GM18511 (cell line): ENCODE results near the gene MPV17.
"Not testable (repeated sequence)": the region's sequence is repeated elsewhere in the genome, so short reads cannot be mapped to it uniquely, and the experiment has no call there.

Experiments
- ATAC-seq: cut with Tn5 transposase; IDR thresholded peaks from one replicate; pipeline ENCODE4 v1.9.1; 2021; ENCODE audit warnings: mild to moderate bottlenecking, moderate library complexity; ENCODE audit not compliant: unreplicated experiment

MPV17 gene

DNA sequence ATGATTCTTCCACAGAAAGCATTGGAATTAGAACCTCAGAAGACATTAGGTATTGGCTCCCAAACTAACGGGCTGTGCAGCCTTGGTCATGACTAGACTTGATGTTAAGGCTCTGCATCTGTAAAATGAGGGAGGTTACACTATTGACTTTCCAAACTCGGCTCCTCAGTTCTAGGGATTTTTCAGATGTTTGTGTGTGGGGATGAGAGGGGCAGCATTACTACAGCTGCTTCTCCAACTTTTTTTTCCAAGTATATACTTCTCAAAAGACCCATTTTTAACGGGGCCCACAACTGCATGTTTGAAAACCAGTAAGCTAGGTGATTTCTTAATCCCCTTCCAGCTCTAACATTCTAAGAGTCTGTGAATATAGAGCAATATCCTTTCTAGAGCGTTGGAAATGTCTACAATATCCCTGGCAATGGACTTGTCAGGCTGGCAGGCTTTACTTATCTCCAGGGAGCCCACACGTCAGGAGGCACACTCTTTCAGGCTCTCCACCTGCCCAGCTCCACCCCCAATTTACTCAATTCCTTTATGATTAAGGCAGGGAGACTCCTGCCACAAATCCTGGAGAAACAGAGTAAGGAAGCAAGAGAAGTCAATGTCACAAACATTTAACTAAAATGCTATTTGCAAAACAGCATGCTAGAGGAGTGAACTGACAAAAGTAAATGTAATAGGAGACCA is 844 bp upstream of the MPV17 start:
- peak; percentile 4 for ATAC-seq

DNA sequence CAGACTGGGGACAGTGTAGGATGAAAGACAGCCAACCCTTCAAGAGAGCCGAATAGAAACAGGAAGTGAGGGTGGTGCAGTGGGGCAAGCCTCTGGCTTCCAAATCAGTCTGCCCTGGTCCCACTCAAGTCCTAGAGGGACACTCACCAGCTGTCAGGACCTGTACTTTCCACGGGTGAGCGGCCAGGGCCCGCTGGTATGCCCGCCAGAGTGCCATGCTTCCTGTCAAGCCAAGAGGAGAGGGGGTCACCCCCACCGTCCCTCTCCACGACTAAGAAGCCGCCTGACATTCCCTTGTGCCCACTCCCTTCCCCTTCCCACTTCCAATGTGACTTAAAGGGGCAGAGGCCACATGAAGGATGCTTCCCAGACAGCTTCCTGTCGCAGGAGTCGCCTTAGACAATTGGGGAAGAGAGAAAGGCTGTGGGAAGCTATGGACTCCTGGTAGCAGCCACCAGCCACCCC is 564 bp downstream of the MPV17 start:
- ATAC-seq, result no peak

DNA sequence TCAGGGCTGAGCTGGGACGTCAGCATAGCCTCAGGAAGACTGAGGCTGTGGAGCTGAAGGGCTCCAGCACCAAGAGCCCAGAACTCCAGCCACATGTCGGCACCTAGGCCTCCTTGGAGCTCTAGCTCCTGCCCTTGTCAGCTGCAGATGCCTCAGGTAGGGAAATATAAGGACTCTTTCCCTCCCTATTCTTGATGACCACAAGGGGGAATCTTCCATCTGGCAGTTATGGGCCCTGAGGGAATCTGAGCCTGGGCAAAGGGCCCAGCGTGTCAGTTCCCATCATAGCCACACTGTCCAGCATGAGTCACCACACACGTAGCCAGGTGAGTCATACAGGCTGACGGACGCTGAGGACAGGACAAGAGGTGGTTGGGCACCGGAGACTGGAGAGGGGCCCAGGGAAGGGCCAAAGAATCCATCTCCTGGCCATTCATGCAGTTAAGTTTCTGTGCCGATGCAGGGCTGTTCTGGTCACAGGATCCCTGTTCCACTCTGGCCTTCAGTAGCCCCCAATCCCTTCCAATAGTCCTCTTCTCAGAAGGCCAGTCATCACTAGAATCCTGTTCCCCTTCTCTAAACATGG is 1.8 kb downstream of the MPV17 start:
- ATAC-seq, result no peak

DNA sequence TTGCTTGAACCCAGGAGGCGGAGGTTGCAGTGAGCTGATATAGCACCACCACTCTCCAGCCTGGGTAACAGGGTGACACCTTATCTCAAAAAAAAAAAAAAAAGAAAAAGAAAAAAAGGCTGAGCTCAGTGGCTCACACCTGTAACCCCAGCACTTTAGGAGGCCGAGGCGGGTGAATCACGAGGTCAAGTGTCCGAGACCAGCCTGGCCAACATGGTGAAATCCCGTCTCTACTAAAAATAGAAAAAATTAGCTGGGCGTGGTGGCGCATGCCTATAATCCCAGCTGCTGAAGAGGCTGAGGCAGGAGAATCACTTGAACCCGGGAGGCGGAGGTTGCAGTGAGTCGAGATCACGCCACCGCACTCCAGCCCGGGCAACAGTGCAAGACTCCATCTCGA is 3.1 kb downstream of the MPV17 start:
- not testable (repeated sequence) for ATAC-seq

DNA sequence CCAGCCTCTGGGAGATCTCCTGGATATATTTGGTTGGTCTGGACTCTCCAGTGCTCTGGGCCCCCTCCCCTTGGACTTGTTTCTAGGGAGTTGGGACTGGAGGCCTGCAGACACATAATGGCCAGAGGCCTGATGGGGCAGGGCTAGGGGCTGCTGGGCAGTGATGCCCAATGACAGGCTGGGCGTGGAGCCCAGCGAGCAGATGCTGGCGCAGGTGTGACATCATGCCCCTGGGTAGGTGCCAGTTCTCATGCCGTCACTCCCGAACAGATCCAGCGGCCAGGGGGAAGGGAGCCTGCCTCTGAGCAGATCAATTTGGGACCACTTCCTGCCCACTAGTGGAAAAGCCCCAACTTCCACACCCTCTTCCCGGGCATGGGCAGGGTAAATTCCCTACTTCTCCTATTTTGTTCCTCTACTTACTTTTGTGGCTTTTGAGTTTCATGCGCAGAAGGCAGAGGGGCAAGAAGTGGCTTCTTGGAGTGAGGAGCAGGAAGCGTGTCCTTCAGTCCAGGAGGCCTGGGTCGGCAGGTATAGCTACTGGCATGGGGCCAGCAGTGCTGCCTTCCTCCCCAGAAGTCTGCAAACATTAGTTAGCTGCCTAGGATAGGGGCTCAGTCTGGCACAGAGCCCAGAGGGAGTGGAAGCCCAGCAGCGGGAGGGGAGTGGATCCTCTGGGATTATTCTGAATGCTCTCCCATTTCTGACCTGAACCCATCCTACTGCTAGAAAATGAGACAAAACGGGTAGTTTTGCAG is 6.1 kb downstream of the MPV17 start:
- no peak for ATAC-seq

DNA sequence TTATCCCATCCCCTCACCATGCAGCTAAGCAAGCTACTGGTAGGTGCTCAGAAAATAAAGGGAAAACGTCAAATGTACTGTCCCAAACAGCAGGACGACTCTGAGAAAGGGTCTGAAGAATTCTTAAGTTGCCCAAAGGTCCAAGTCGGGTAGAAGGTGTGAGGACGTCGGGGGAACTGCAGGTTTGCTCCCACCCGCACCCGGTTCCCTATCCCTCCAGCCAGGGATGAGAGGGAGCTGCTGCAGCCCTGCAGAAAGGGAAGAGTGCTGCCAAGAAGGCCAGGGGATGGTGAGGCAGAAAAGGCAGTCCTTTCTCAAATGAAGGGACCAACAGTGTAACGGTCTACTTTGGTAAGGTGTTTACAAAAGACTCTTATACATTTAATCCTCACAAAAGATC is 7.8 kb downstream of the MPV17 start:
- ATAC-seq, result no peak

DNA sequence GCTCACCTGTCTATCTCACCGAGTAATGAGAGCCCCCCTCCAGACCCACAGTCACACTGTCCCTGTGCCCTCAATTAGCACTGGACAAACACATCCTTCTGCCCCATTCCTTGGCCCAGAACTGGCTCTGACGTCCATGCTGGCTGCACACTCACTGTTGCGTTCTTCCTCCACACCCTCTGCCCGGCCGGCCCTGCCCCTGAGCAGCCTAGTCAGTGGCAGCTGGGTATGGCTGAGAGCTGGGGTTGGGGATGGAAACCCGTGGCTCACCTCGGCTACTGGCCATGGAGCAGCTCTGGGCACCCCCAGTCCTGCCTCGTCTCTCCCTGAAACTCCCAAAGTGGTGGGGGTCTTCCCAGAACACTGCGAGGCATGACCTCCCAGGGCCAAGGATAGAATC is 8.2 kb downstream of the MPV17 start:
- ATAC-seq, result no peak

DNA sequence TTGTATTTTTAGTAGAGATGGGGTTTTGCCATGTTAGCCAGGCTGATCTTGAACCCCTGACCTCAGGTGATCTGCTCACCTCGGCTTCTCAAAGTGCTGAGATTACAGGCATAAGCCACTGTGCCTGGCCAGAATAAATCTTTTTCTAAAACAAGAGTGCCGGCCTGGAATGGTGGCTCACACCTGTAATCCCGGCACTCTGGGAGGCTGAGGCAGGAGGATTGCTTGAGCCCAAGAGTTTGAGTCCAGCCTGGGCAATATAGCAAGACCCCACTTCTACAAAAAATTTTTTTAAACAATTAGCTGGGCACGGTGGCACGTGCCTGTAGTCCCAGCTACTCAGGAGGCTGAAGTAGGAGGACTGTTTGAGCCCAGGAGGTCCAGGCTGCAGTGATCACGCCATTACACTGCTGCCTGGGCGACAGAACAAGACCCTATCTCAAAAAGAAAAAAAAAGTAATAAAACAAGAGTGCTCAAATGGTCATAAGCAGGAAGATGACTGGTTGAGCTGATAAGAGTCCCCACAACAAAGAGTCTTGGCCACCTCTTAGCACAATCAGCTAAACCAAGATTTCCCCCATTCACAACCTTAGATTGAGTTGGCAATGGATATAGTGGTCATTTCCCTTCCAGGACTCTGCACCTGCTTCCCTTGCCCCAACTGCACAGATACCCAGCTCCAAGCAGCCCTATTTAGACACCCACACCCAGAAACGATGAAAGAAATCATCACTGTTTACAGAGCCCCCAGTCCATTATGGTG is 8.8 kb downstream of the MPV17 start:
- ATAC-seq, result no peak

DNA sequence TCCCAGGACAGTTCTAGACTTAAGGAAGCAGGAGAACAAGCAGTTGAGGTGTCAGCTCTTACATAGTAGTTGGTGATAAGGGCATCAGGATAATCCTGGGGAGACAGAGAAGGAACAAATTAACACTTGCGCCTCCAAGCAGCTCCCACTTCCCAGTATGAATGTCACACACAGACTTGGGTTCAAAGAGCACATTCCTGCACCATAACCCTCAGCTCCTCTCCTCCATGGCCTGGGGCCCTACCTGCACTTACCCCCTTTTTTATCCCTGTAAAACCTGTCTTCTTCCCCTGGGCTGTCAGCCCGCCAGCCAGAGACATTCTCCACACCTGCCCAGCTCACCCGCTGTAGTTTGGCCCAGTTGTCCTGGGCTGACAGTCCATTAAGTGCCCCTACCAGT is 10.7 kb downstream of the MPV17 start:
- ATAC-seq, result no peak

DNA sequence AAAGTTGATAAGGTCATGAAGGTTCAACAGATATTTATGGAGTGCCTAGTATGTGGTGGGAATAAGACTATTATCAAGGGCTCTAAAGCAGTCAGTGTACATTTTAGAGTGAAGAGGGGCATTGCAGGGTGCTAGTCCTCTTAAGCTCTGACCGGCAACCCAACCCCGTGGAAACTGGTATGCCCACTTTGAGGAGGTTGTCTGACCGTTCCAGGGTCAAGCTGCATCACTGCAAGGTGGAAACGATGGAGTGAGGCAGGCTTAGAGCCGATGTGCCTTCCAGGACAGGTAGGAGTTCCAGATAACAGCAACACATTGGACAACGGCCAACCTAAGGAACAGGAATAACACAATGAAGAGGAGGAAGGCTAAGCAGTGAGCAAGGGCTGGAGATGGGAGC is 13.2 kb downstream of the MPV17 start:
- ATAC-seq, result no peak

DNA sequence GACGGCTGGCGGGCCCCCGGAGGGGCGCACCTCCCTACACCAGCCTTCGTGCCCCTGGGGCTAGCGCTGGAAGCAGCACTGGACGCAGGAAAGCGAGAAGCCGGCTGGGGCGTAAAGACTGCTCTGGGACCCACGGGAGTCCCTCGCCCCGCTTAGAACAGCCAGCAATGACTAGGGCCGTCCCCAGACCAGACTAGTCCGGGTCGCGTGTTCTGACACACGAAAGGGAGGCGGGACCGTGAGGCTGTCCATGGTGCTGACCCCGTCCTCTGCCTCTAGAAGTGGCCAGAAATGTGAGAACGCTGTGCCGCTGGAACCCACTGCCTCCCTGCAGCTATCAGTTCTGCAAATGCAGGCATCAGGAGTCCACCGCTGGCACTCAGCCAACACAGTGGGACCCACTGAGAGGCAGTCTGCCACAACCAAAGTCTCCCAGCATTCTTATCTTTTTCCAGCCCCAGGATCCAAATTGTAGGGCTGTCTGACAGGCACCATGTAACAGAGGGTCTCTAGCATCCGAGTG is 14.5 kb downstream of the MPV17 start, which contains the start of gene UCN:
TSS of gene UCN (minus strand) at position 87 of the 523 bp plus-strand sequence. CDS start 550 bp downstream, outside the sequence.
- no peak for ATAC-seq

DNA sequence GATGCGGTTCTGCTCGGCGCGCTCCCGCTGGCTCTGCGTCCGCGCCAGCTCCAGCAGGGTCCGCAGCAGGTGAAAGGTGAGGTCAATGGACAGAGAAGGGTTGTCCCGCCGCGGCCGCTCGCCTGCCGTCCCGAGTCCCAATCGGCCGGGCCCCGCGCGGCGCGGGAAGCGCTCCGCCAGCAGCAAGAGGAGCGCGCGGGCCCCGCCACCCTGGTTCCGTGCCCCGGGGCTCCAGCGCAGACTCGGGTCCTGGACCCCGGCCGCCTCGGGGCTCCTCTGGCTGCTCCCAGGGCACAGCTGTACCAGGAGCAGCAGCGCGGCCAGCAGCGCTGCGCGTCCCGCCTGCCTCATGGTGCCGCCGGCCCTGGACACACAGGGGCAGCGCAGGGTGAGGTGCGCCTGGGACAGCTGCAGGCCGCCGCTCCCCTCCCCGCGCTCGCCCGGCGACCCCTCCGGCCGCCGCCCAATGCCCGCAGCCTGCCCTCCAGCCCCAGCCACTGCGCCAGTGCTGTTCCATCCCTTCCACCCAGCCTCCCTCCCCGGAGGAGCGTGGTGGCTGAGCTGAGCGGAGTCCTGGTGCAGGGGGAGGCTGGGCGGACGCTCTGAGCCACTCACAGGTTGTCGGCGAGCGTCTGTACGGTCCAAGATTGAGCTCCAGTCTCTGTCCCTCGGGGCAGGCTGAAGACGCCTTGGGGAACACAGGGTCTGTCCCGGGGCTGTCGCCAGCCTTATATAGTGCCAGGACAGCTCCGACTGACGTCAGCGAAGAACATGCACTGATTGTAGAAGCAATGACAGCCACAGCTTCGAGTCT is 15.1 kb downstream of the MPV17 start:
- no peak for ATAC-seq

DNA sequence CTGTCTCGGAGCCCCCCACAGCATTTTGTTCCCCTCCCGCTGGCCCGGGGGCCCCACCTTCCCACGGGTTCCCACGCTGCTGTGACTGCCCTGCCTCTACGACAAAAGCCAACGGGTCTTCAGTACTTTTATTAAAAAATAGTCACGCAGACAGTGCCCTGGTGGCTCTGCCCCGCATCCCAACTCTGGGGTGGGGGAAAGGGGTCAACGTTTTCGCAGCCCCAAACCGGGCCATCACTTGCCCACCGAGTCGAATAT is 15.7 kb downstream of the MPV17 start:
- no peak for ATAC-seq

DNA sequence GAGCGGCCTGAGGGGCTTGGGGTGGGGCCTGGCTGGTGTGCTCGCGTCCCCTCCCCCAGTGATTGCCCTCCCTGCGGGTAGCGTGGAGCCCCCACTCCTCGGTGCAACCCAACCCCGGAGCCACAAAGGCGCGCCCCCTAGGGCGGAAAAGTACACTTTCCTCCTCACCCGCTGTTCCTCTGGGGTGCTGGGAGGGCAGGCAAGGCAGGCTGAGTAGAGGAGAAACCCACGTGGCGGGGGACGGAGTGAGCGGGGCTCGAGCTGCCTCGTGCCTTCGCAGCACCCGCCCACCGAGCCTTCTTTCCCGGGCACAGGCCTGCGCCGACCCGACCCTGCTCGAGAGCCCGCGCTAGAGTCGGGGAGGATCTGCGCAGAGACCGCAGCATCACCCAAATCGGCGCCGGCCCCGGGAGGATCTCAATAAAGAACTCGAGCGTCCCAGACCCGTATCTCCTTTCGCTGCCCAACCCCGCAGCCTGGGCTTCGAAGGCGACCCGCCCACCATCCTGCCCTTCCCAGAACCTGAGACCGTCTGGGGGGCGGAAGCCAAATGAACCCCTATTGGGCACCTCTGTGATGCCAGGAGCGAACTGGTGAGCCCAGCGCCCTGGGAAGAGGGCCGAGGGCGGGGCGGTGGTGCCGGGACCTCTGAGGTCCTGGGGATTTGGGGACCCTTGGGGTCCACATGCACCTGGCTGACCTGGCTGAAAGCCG is 16.2 kb downstream of the MPV17 start:
- no peak for ATAC-seq

DNA sequence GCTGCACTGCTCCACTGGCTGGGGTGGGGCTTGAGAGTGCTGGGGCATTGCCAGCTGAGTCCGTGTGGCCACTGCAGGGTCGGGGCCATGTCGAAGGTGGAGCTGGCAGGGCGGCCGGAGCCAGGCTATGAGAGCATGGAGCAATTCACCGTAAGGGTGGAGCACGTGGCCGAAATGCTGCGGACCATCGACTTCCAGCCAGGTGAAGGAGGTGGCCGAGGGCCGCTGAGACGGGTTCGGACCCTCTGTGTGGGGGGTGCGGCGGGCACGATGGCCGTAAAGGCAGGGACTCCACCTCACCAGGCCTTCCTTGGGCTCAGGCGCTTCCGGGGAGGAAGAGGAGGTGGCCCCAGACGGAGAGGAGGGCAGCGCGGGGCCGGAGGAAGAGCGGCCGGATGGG is 16.8 kb downstream of the MPV17 start:
- ATAC-seq, result no peak

DNA sequence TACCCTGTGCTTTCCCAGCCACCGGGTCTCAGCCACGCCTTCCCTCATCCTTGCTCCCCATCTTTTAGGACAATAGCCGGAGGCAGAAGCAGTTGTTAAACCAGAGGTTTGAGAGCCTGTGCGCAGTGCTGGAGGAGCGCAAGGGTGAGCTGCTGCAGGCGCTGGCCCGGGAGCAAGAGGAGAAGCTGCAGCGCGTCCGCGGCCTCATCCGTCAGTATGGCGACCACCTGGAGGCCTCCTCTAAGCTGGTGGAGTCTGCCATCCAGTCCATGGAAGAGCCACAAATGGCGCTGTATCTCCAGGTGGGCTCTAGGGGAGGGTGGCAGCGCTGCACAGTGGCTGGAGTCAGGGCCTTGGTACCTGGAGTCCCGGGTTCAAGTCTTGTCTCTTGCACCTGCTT is 17.4 kb downstream of the MPV17 start:
- no peak for ATAC-seq

DNA sequence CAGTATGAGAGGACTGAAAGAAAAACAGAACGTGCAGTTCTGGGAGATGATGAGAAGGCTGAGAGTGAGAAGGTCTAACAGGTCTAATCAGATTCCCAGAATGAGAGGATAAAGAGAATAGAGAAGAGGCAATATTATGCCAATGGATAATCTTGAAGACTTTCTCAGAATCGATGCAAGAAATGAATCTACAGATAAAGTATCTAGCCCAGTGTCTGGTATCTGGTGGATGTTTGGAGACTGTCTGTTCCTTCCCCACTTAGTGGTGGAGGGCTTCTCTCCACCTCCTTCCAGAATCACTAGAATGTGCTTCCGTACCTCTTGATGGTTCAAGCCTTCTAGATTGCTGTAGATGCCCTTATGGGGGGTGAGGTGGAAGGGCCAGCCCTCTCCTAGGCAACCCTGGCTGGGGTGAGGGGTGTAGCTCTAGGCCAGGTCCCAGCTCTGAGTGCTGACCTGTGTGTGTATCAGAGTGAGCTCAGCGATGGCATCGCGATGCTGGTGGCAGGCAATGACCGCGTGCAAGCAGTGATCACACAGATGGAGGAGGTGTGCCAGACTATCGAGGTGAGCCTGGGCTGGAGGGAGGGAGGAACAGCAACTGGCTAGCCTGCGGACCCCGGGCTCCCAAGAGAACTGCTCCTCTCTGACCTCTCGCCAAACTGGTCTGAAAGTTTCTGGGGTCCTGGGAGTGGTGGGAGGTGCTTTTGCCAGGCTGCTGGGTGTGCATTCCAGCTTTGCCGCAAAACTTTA is 18.2 kb downstream of the MPV17 start:
- ATAC-seq, result no peak

DNA sequence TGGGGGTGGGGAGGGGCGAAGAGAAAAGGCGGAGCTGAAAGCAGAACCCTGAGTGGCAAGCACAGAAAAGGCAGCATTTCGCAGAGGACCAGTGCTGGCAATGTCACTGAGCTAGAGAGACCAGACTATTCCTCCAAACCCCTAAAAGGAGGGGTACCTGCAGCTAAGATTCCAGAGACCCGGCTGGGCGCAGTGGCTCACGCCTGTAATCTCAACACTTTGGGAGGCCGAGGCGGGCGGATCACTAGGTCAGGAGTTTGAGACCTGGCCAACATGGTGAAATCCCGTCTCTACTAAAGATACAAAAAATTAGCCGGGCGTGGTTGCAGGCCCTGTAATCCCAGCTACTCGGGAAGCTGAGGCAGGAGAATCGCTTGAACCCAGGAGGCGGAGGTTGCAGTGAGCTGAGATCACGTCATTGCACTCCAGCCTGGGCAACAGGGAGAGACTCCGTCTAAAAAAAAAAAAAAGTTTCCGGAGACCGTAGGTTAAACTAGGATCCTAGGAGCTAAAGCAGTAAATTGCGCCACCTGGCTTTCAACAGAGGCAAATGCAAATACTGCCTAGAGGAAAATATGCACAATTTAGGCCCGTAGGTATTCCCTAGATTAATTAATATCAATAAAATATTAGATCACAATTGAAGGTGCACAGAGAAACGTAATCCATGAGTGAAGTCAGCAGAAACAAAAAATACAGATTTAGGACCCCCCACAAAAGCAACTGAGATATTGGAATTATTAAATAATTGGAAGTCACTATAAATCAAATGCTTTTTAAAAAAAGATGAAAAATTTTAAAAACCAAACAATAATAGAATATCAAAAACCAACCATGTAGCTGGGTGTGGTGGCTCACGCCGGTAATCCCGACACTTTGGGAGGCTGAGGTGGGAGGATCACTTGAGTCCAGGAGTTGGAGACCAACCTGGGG is 19.5 kb downstream of the MPV17 start:
- ATAC-seq, result peak; percentile 52
